HTERT RPE-1 (cell line): ENCODE measurements around the gene LRRC36.

Source experiments
- in situ Hi-C: fragments of 300-500 bp; cut with MboI; formaldehyde crosslinking; loops from 4 replicates; pipeline ENCODE4 v1.14.3; 2020; ENCODE audit warnings: low sequenced_read_pairs

LRRC36 gene

GRCh38 chr16:67419931-67420330 lies 93.3 kb downstream of the LRRC36 start:
- in situ Hi-C loops, result no loop called here

- in situ Hi-C loops, result no loop called here
Observed at GRCh38 chr16:67421030-67421429, 94.4 kb downstream of the LRRC36 start.

GRCh38 chr16:67423015-67423414 lies 96.4 kb downstream of the LRRC36 start:
- in situ Hi-C loops, result no loop called here

GRCh38 chr16:67423611-67424260 lies 97.1 kb downstream of the LRRC36 start:
- in situ Hi-C loops, result no loop called here

GRCh38 chr16:67424261-67424615 lies 97.6 kb downstream of the LRRC36 start:
- in situ Hi-C loops, result no loop called here

- in situ Hi-C loops, result no loop called here
Observed at GRCh38 chr16:67425061-67425460, 98.4 kb downstream of the LRRC36 start.

- in situ Hi-C loops, result no loop called here
Observed at GRCh38 chr16:67425580-67425979, 99.0 kb downstream of the LRRC36 start.

GRCh38 chr16:67426022-67426421 lies 99.4 kb downstream of the LRRC36 start:
- in situ Hi-C loops, result no loop called here

GRCh38 chr16:67426950-67427349 lies 100.3 kb downstream of the LRRC36 start:
- in situ Hi-C loops, result no loop called here

- in situ Hi-C loops, result no loop called here
Observed at GRCh38 chr16:67428146-67428731, 101.6 kb downstream of the LRRC36 start.

GRCh38 chr16:67429053-67429798 lies 102.6 kb downstream of the LRRC36 start:
- in situ Hi-C loops, result no loop called here

- in situ Hi-C loops, result no loop called here
Observed at GRCh38 chr16:67429799-67430503, 103.3 kb downstream of the LRRC36 start.

GRCh38 chr16:67430504-67430976 lies 103.9 kb downstream of the LRRC36 start:
- in situ Hi-C loops, result no loop called here

- in situ Hi-C loops, result no loop called here
Observed at GRCh38 chr16:67430977-67431774, 104.6 kb downstream of the LRRC36 start, which contains the start of gene HSD11B2. TSS of gene HSD11B2 (plus strand) at chr16:67431121. CDS start at chr16:67431249, 128 bp downstream.

GRCh38 chr16:67431775-67432505 lies 105.3 kb downstream of the LRRC36 start:
- in situ Hi-C loops, result no loop called here

- in situ Hi-C loops, result no loop called here
Observed at GRCh38 chr16:67432506-67432890, 105.9 kb downstream of the LRRC36 start.

- in situ Hi-C loops, result no loop called here
Observed at GRCh38 chr16:67433131-67433719, 106.6 kb downstream of the LRRC36 start.
